GM21723 (cell line): ENCODE results near the gene SLC6A8.
"Not testable (repeated sequence)": the region's sequence is repeated elsewhere in the genome, so short reads cannot be mapped to it uniquely, and the experiment has no call there.

ENCODE experiments used
- ATAC-seq: cut with Tn5 transposase; IDR thresholded peaks from one replicate; pipeline ENCODE4 v1.9.1; 2021; ENCODE audit warnings: mild to moderate bottlenecking, moderate library complexity; ENCODE audit not compliant: unreplicated experiment

Gene SLC6A8

GRCh38 chrX:153691032-153691827 lies 3.5 kb downstream of the SLC6A8 start:
- ATAC-seq, result not testable (repeated sequence)

- ATAC-seq, result no peak
Measured at GRCh38 chrX:153692003-153692402, 4.3 kb downstream of the SLC6A8 start.

- ATAC-seq, result no peak
Measured at GRCh38 chrX:153692611-153693156, 5.0 kb downstream of the SLC6A8 start.

GRCh38 chrX:153693216-153694086 lies 5.7 kb downstream of the SLC6A8 start:
- ATAC-seq, result no peak

GRCh38 chrX:153694256-153694655 lies 6.5 kb downstream of the SLC6A8 start:
- ATAC-seq, result not testable (repeated sequence)

- no peak for ATAC-seq
Measured at GRCh38 chrX:153694687-153695270, 7.1 kb downstream of the SLC6A8 start.

- ATAC-seq, result no peak
Measured at GRCh38 chrX:153696100-153696499, 8.4 kb downstream of the SLC6A8 start.

- not testable (repeated sequence) for ATAC-seq
Measured at GRCh38 chrX:153696538-153696937, 8.8 kb downstream of the SLC6A8 start.

GRCh38 chrX:153696986-153697722 lies 9.4 kb downstream of the SLC6A8 start:
- not testable (repeated sequence) for ATAC-seq

GRCh38 chrX:153697924-153698865 lies 10.5 kb downstream of the SLC6A8 start:
- ATAC-seq, result no peak

- not testable (repeated sequence) for ATAC-seq
Measured at GRCh38 chrX:153699210-153699783, 11.6 kb downstream of the SLC6A8 start.

GRCh38 chrX:153699784-153700371 lies 12.2 kb downstream of the SLC6A8 start:
- ATAC-seq, result not testable (repeated sequence)

GRCh38 chrX:153700376-153700945 lies 12.7 kb downstream of the SLC6A8 start:
- no peak for ATAC-seq

- no peak for ATAC-seq
Measured at GRCh38 chrX:153700967-153701366, 13.2 kb downstream of the SLC6A8 start.

- no peak for ATAC-seq
Measured at GRCh38 chrX:153701706-153702105, 14.0 kb downstream of the SLC6A8 start.

- no peak for ATAC-seq
Measured at GRCh38 chrX:153702336-153703035, 14.8 kb downstream of the SLC6A8 start.

GRCh38 chrX:153703036-153703370 lies 15.3 kb downstream of the SLC6A8 start:
- ATAC-seq, result no peak

- ATAC-seq, result no peak
Measured at GRCh38 chrX:153704021-153704526, 16.3 kb downstream of the SLC6A8 start.
